ENCODE data around the gene RABGGTA. TPM values are rescaled to one million over a fixed set of nuclear protein-coding genes. Genes with fewer than 3 reads are reported as not detected.

The RABGGTA gene
- total and polyA plus RNA-seq, 9 of the 15 experiments (the other 6 are each of a cell fraction or from before 2014, with no cell fraction given), result 4.5 to 24.2 (median 15.5) TPM

DNA sequence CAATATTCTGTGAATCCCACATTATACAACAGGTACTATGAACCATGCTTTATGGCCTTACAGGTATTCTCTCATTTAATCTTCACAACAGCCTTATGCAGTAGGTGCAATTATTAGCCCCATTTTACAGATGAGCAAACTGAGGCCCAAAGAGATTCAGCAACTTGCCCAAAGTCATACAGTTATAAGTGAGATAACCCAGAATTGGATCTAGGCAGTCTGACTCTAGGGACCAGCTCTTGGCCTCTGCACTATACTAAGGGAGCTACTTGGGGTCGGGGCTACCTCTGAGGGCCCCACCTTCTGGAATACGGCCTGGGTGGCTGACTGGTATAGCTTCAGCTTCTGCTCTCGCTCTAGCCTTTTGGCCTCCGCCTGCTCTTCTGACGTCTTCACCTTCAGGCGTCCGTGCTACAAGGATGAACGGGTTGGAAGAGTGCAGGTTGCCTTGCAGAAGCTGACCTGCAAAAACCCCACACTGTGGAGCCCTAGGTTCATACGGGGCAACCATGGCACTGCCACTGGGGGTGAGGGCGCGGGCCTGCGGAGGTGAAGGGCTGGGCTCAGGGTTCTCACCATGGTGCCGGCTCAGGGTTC is 762 bp downstream of the RABGGTA start (continued):
- TF ChIP-seq, protein P1, sequence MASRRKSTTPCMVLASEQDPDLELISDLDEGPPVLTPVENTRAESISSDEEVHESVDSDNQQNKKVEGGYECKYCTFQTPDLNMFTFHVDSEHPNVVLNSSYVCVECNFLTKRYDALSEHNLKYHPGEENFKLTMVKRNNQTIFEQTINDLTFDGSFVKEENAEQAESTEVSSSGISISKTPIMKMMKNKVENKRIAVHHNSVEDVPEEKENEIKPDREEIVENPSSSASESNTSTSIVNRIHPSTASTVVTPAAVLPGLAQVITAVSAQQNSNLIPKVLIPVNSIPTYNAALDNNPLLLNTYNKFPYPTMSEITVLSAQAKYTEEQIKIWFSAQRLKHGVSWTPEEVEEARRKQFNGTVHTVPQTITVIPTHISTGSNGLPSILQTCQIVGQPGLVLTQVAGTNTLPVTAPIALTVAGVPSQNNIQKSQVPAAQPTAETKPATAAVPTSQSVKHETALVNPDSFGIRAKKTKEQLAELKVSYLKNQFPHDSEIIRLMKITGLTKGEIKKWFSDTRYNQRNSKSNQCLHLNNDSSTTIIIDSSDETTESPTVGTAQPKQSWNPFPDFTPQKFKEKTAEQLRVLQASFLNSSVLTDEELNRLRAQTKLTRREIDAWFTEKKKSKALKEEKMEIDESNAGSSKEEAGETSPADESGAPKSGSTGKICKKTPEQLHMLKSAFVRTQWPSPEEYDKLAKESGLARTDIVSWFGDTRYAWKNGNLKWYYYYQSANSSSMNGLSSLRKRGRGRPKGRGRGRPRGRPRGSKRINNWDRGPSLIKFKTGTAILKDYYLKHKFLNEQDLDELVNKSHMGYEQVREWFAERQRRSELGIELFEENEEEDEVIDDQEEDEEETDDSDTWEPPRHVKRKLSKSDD (conservative IDR thresholded peaks at IDR 0.05; ENCODE audit: low read length), result no peak
- TF ChIP-seq MTA2 (IDR thresholded peaks at IDR 0.05; ENCODE audit: low read depth) (no peak), SNRNP70 (optimal IDR thresholded peaks at IDR 0.05; ENCODE audit: low read depth, low read length) (no peak), CBX1 (IDR thresholded peaks at IDR 0.05; ENCODE audit: low read depth) (peak; percentile 77; the same call in 1 of the 2 replicates), CHD4 (IDR thresholded peaks at IDR 0.05; ENCODE audit: insufficient read depth, insufficient replicate concordance, low read depth, low read length, poor library complexity, severe bottlenecking) (peak; percentile 90), KLF1 (tag; IDR thresholded peaks at IDR 0.05) (no peak), ZNF830 (CRISPR knock-in tag; IDR thresholded peaks at IDR 0.05) (no peak), SREBF2 (CRISPR knock-in tag; IDR thresholded peaks at IDR 0.05) (no peak), ZNF232 (CRISPR knock-in tag; IDR thresholded peaks at IDR 0.05) (no peak), ZNF507 (tag; conservative IDR thresholded peaks at IDR 0.05) (no peak), NCOR1 (IDR thresholded peaks at IDR 0.05) (no peak), GTF2A2 (tag; IDR thresholded peaks at IDR 0.05) (no peak), SMARCC2 (IDR thresholded peaks at IDR 0.05; ENCODE audit: low read depth) (no peak), ARID1B (IDR thresholded peaks at IDR 0.05) (no peak), MECOM (CRISPR knock-in tag; IDR thresholded peaks at IDR 0.05) (no peak), ESRRA (IDR thresholded peaks at IDR 0.05; ENCODE audit: borderline replicate concordance, low read depth) (0 out of 2 replicates have a peak, but pooled peaks have one; percentile 34)
- TF ChIP-seq, protein P2, sequence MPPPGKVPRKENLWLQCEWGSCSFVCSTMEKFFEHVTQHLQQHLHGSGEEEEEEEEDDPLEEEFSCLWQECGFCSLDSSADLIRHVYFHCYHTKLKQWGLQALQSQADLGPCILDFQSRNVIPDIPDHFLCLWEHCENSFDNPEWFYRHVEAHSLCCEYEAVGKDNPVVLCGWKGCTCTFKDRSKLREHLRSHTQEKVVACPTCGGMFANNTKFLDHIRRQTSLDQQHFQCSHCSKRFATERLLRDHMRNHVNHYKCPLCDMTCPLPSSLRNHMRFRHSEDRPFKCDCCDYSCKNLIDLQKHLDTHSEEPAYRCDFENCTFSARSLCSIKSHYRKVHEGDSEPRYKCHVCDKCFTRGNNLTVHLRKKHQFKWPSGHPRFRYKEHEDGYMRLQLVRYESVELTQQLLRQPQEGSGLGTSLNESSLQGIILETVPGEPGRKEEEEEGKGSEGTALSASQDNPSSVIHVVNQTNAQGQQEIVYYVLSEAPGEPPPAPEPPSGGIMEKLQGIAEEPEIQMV (tag; conservative IDR thresholded peaks at IDR 0.05; ENCODE audit: low read depth), result no peak
- TF ChIP-seq, protein P3, sequence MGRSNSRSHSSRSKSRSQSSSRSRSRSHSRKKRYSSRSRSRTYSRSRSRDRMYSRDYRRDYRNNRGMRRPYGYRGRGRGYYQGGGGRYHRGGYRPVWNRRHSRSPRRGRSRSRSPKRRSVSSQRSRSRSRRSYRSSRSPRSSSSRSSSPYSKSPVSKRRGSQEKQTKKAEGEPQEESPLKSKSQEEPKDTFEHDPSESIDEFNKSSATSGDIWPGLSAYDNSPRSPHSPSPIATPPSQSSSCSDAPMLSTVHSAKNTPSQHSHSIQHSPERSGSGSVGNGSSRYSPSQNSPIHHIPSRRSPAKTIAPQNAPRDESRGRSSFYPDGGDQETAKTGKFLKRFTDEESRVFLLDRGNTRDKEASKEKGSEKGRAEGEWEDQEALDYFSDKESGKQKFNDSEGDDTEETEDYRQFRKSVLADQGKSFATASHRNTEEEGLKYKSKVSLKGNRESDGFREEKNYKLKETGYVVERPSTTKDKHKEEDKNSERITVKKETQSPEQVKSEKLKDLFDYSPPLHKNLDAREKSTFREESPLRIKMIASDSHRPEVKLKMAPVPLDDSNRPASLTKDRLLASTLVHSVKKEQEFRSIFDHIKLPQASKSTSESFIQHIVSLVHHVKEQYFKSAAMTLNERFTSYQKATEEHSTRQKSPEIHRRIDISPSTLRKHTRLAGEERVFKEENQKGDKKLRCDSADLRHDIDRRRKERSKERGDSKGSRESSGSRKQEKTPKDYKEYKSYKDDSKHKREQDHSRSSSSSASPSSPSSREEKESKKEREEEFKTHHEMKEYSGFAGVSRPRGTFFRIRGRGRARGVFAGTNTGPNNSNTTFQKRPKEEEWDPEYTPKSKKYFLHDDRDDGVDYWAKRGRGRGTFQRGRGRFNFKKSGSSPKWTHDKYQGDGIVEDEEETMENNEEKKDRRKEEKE (IDR thresholded peaks at IDR 0.05; ENCODE audit: borderline replicate concordance in 1 of 2, control insufficient read depth in 1 of 2, low read depth in 2 of 2, low read length in 1 of 2), result no peak
- TF ChIP-seq, protein P4, sequence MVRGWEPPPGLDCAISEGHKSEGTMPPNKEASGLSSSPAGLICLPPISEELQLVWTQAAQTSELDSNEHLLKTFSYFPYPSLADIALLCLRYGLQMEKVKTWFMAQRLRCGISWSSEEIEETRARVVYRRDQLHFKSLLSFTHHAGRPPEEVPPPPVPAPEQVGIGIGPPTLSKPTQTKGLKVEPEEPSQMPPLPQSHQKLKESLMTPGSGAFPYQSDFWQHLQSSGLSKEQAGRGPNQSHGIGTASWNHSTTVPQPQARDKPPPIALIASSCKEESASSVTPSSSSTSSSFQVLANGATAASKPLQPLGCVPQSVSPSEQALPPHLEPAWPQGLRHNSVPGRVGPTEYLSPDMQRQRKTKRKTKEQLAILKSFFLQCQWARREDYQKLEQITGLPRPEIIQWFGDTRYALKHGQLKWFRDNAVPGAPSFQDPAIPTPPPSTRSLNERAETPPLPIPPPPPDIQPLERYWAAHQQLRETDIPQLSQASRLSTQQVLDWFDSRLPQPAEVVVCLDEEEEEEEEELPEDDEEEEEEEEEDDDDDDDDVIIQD (CRISPR knock-in tag; IDR thresholded peaks at IDR 0.05), result no peak

Data from K562 (cell line).